HG03565 (cell line): ENCODE measurements around the gene PTPRB.

Source experiments
- ATAC-seq: cut with Tn5 transposase; IDR thresholded peaks from one replicate; pipeline ENCODE4 v1.9.1; 2021; ENCODE audit warnings: mild to moderate bottlenecking, moderate library complexity; ENCODE audit not compliant: unreplicated experiment

The PTPRB gene

GRCh38 chr12:70603044-70603443 lies 34.2 kb downstream of the PTPRB start:
- ATAC-seq, result no peak

- no peak for ATAC-seq
Measured at GRCh38 chr12:70598467-70599193, 38.6 kb downstream of the PTPRB start.

GRCh38 chr12:70592664-70593063 lies 44.6 kb downstream of the PTPRB start:
- no peak for ATAC-seq

- no peak for ATAC-seq
Measured at GRCh38 chr12:70590549-70591226, 46.5 kb downstream of the PTPRB start.

- peak; percentile 94 for ATAC-seq
Measured at GRCh38 chr12:70590051-70590450, 47.2 kb downstream of the PTPRB start.

- ATAC-seq, result no peak
Measured at GRCh38 chr12:70584332-70584731, 52.9 kb downstream of the PTPRB start.

- ATAC-seq, result no peak
Measured at GRCh38 chr12:70583251-70583650, 54.0 kb downstream of the PTPRB start.

GRCh38 chr12:70581208-70581607 lies 56.0 kb downstream of the PTPRB start:
- peak; percentile 52 for ATAC-seq

- ATAC-seq, result no peak
Measured at GRCh38 chr12:70577283-70577634, 60.0 kb downstream of the PTPRB start.

GRCh38 chr12:70576341-70577282 lies 60.6 kb downstream of the PTPRB start:
- ATAC-seq, result no peak

- no peak for ATAC-seq
Measured at GRCh38 chr12:70571705-70572268, 65.4 kb downstream of the PTPRB start.

GRCh38 chr12:70571029-70571428 lies 66.2 kb downstream of the PTPRB start:
- no peak for ATAC-seq

GRCh38 chr12:70561550-70561949 lies 75.7 kb downstream of the PTPRB start:
- no peak for ATAC-seq

GRCh38 chr12:70560671-70561070 lies 76.6 kb downstream of the PTPRB start:
- no peak for ATAC-seq

- ATAC-seq, result no peak
Measured at GRCh38 chr12:70559390-70559789, 77.8 kb downstream of the PTPRB start.

GRCh38 chr12:70557583-70558191 lies 79.5 kb downstream of the PTPRB start:
- no peak for ATAC-seq

GRCh38 chr12:70556179-70556869 lies 80.9 kb downstream of the PTPRB start:
- ATAC-seq, result no peak

GRCh38 chr12:70555081-70555480 lies 82.1 kb downstream of the PTPRB start:
- ATAC-seq, result no peak

GRCh38 chr12:70553391-70553859 lies 83.8 kb downstream of the PTPRB start:
- no peak for ATAC-seq

- no peak for ATAC-seq
Measured at GRCh38 chr12:70551731-70552130, 85.5 kb downstream of the PTPRB start.
